ENCODE measurements around the gene BBS1. TPM values are rescaled to one million over a fixed set of nuclear protein-coding genes. Genes with fewer than 3 reads are reported as not detected.
"Not testable (repeated sequence)": the region's sequence is repeated elsewhere in the genome, so short reads cannot be mapped to it uniquely, and the experiment has no call there.

BBS1 gene
- total RNA-seq, 1 experiment from 2014 or later: 32.2 TPM

GRCh38 chr11:66539870-66540213 lies 29.4 kb downstream of the BBS1 start:
- Mint-ChIP-seq H3K4me1 (ENCODE audit: low read depth, unreplicated experiment) (peaks cover 6% of the 10 kb centered on the region), H3K36me3 (ENCODE audit: insufficient read depth, unreplicated experiment) (peaks cover 33% of the 10 kb centered on the region), H3K9me3 (ENCODE audit: low read depth, unreplicated experiment) (no peaks in the 10 kb centered on the region), H3K27ac (ENCODE audit: unreplicated experiment) (no peak overlapping the region), H3K27me3 (ENCODE audit: unreplicated experiment) (no peaks in the 10 kb centered on the region), H3K4me3 (ENCODE audit: low read depth, unreplicated experiment) (no peak overlapping the region)
- no peak for TF ChIP-seq CTCF (IDR thresholded peaks at IDR 0.05; ENCODE audit: unreplicated experiment)
- intact Hi-C loops (cut with micrococcal nuclease; ENCODE audit: unreplicated experiment): no loop called here
- no TSS peak for BruUV-seq (replicated peaks)
- CTCF ChIA-PET: no interaction called here
- no peak for DNase-seq

GRCh38 chr11:66540598-66540997 lies 30.2 kb downstream of the BBS1 start:
- H3K4me1 Mint-ChIP-seq (ENCODE audit: low read depth, unreplicated experiment); H3K4me3 Mint-ChIP-seq (ENCODE audit: low read depth, unreplicated experiment); DNase-seq; H3K27ac Mint-ChIP-seq (ENCODE audit: unreplicated experiment); H3K27me3 Mint-ChIP-seq (ENCODE audit: unreplicated experiment); intact Hi-C loops (cut with micrococcal nuclease; ENCODE audit: unreplicated experiment); BruUV-seq (replicated peaks); H3K9me3 Mint-ChIP-seq (ENCODE audit: low read depth, unreplicated experiment): not testable (repeated sequence)
- CTCF ChIA-PET: interaction anchor here (0.7 kb wide), 1 partner anchor 105 kb away, joined by 4 read pairs; no protein-coding TSS in a partner anchor
- peaks cover 30% of the 10 kb centered on the region for H3K36me3 Mint-ChIP-seq (ENCODE audit: insufficient read depth, unreplicated experiment)

- no TSS peak for BruUV-seq (replicated peaks)
- no peak for DNase-seq
- intact Hi-C loops (cut with micrococcal nuclease; ENCODE audit: unreplicated experiment): no loop called here
- no peaks in the 10 kb centered on the region for H3K27me3 Mint-ChIP-seq (ENCODE audit: unreplicated experiment)
- no peak overlapping the region for H3K4me3 Mint-ChIP-seq (ENCODE audit: low read depth, unreplicated experiment)
- peaks cover 32% of the 10 kb centered on the region for H3K36me3 Mint-ChIP-seq (ENCODE audit: insufficient read depth, unreplicated experiment)
- H3K9me3 Mint-ChIP-seq (ENCODE audit: low read depth, unreplicated experiment): no peaks in the 10 kb centered on the region
- no peak for TF ChIP-seq CTCF (IDR thresholded peaks at IDR 0.05; ENCODE audit: unreplicated experiment)
- H3K27ac Mint-ChIP-seq (ENCODE audit: unreplicated experiment): no peak overlapping the region
- H3K4me1 Mint-ChIP-seq (ENCODE audit: low read depth, unreplicated experiment): peaks cover 6% of the 10 kb centered on the region
- CTCF ChIA-PET: no interaction called here
Measured at GRCh38 chr11:66541892-66542291, 31.5 kb downstream of the BBS1 start.

- Mint-ChIP-seq H3K4me3 (ENCODE audit: low read depth, unreplicated experiment) (no peak overlapping the region), H3K27ac (ENCODE audit: unreplicated experiment) (no peak overlapping the region), H3K36me3 (ENCODE audit: insufficient read depth, unreplicated experiment) (peaks cover 28% of the 10 kb centered on the region), H3K27me3 (ENCODE audit: unreplicated experiment) (no peaks in the 10 kb centered on the region), H3K9me3 (ENCODE audit: low read depth, unreplicated experiment) (no peaks in the 10 kb centered on the region), H3K4me1 (ENCODE audit: low read depth, unreplicated experiment) (peaks cover 6% of the 10 kb centered on the region)
- CTCF ChIA-PET: no interaction called here
- no peak for TF ChIP-seq CTCF (IDR thresholded peaks at IDR 0.05; ENCODE audit: unreplicated experiment)
- BruUV-seq (replicated peaks): no TSS peak
- intact Hi-C loops (cut with micrococcal nuclease; ENCODE audit: unreplicated experiment): no loop called here
- DNase-seq: no peak
Measured at GRCh38 chr11:66542362-66542761, 31.9 kb downstream of the BBS1 start.

GRCh38 chr11:66543263-66544107 lies 33.0 kb downstream of the BBS1 start:
- CTCF ChIA-PET: interaction anchor here (0.5 kb wide), 1 partner anchor 302 kb away, joined by 4 read pairs; no protein-coding TSS in a partner anchor
- H3K9me3 Mint-ChIP-seq (ENCODE audit: low read depth, unreplicated experiment): no peaks in the 10 kb centered on the region
- BruUV-seq (replicated peaks): no TSS peak
- no peak overlapping the region for H3K4me3 Mint-ChIP-seq (ENCODE audit: low read depth, unreplicated experiment)
- no peak for TF ChIP-seq CTCF (IDR thresholded peaks at IDR 0.05; ENCODE audit: unreplicated experiment)
- intact Hi-C loops (cut with micrococcal nuclease; ENCODE audit: unreplicated experiment): no loop called here
- peaks cover 9% of the 10 kb centered on the region for H3K27me3 Mint-ChIP-seq (ENCODE audit: unreplicated experiment)
- H3K36me3 Mint-ChIP-seq (ENCODE audit: insufficient read depth, unreplicated experiment): peaks cover 27% of the 10 kb centered on the region
- no peak for DNase-seq
- H3K4me1 Mint-ChIP-seq (ENCODE audit: low read depth, unreplicated experiment): peaks cover 6% of the 10 kb centered on the region
- no peak overlapping the region for H3K27ac Mint-ChIP-seq (ENCODE audit: unreplicated experiment)

GRCh38 chr11:66544952-66545351 lies 34.5 kb downstream of the BBS1 start:
- H3K4me1 Mint-ChIP-seq (ENCODE audit: low read depth, unreplicated experiment); H3K9me3 Mint-ChIP-seq (ENCODE audit: low read depth, unreplicated experiment); intact Hi-C loops (cut with micrococcal nuclease; ENCODE audit: unreplicated experiment); H3K27ac Mint-ChIP-seq (ENCODE audit: unreplicated experiment); DNase-seq: not testable (repeated sequence)
- Mint-ChIP-seq H3K27me3 (ENCODE audit: unreplicated experiment) (peaks cover 23% of the 10 kb centered on the region), H3K36me3 (ENCODE audit: insufficient read depth, unreplicated experiment) (peaks cover 27% of the 10 kb centered on the region), H3K4me3 (ENCODE audit: low read depth, unreplicated experiment) (peak overlapping the region; percentile 74)
- BruUV-seq (replicated peaks): TSS peak; percentile 63
- CTCF ChIA-PET: interaction anchor here (2.1 kb wide), 1 partner anchor 134 kb away, joined by 7 read pairs; no protein-coding TSS in a partner anchor
